HEK293T (cell line): ENCODE results near the gene PPP2R1B.

ENCODE experiments used
- CTCF ChIA-PET: fragments of 350-600 bp; formaldehyde crosslinking; extraction: SDS; loops from one replicate; lab custom pipeline; 2021; ENCODE audit warnings: antibody characterized with exemption, inconsistent platforms; lab: Yijun Ruan, JAX
- POLR2A ChIA-PET: fragments of 350-600 bp; formaldehyde crosslinking; extraction: SDS; loops from one replicate; lab custom pipeline; 2020; ENCODE audit warnings: antibody characterized with exemption, inconsistent platforms; lab: Yijun Ruan, JAX
- DNase-seq: peaks from one replicate; pipeline ENCODE4 v3.0.0; 2012; ENCODE audit warnings: mixed read lengths; ENCODE audit errors: extremely low spot score
- ARNT ChIP-seq: fragments of 450-650 bp; IDR thresholded peaks from 2 replicates; pipeline ENCODE4 v1.6.1; 2017; ENCODE audit warnings: mild to moderate bottlenecking
- BHLHE40 ChIP-seq: fragments of 450-650 bp; IDR thresholded peaks from 2 replicates; pipeline ENCODE4 v1.6.1; 2016; ENCODE audit warnings: mild to moderate bottlenecking, moderate library complexity, borderline replicate concordance
- CTBP1 ChIP-seq: fragments of 450-650 bp; IDR thresholded peaks from 2 replicates; pipeline ENCODE4 v1.6.1; 2016; ENCODE audit warnings: borderline replicate concordance
- ELF4 ChIP-seq: fragments of 450-650 bp; IDR thresholded peaks from 2 replicates; pipeline ENCODE4 v1.6.1; 2017; ENCODE audit warnings: antibody characterized with exemption
- FOXA1 ChIP-seq: fragments of 450-650 bp; IDR thresholded peaks from 2 replicates; pipeline ENCODE4 v1.6.1; 2016; ENCODE audit warnings: mild to moderate bottlenecking
- FOXK2 ChIP-seq: fragments of 450-650 bp; IDR thresholded peaks from 2 replicates; pipeline ENCODE4 v1.6.1; 2016; ENCODE audit warnings: mild to moderate bottlenecking
- FOXM1 ChIP-seq: fragments of 450-650 bp; IDR thresholded peaks from 2 replicates; pipeline ENCODE4 v1.6.1; 2017; ENCODE audit warnings: mild to moderate bottlenecking, borderline replicate concordance
- HDGF ChIP-seq: fragments of 450-650 bp; IDR thresholded peaks from 2 replicates; pipeline ENCODE4 v1.6.1; 2017; ENCODE audit warnings: antibody characterized with exemption, borderline replicate concordance
- L3MBTL2 ChIP-seq: fragments of 450-650 bp; conservative IDR thresholded peaks from 2 replicates; pipeline ENCODE4 v1.6.1; 2016; ENCODE audit warnings: mild to moderate bottlenecking
- LEF1 ChIP-seq: fragments of 450-650 bp; IDR thresholded peaks from 2 replicates; pipeline ENCODE4 v1.6.1; 2017; ENCODE audit warnings: mild to moderate bottlenecking, borderline replicate concordance
- NFRKB ChIP-seq: fragments of 450-650 bp; IDR thresholded peaks from 2 replicates; pipeline ENCODE4 v1.6.1; 2016; ENCODE audit warnings: mild to moderate bottlenecking, moderate library complexity
- PKNOX1 ChIP-seq: fragments of 450-650 bp; IDR thresholded peaks from 2 replicates; pipeline ENCODE4 v1.6.1; 2016
- SP1 ChIP-seq: fragments of 450-650 bp; IDR thresholded peaks from 2 replicates; pipeline ENCODE4 v1.6.1; 2017
- SUZ12 ChIP-seq: fragments of 450-650 bp; IDR thresholded peaks from 2 replicates; pipeline ENCODE4 v1.6.1; 2016; ENCODE audit warnings: mild to moderate bottlenecking
- TARDBP ChIP-seq: fragments of 450-650 bp; IDR thresholded peaks from 2 replicates; pipeline ENCODE4 v1.6.1; 2016
- ZNF384 ChIP-seq: fragments of 450-650 bp; IDR thresholded peaks from 2 replicates; pipeline ENCODE4 v1.6.1; 2016

Gene PPP2R1B

GRCh38 chr11:111694851-111695250 is 71.3 kb downstream of the PPP2R1B start:
- DNase-seq, result peak; percentile 10
- CTCF ChIA-PET, result interaction anchor here (0.8 kb wide), 1 partner anchor 16 kb away, joined by 8 read pairs; no protein-coding TSS in a partner anchor
- POLR2A ChIA-PET, result no interaction called here
- no peak for TF ChIP-seq SUZ12
- no peak for TF ChIP-seq TARDBP
- TF ChIP-seq PKNOX1, result peak; percentile 83

GRCh38 chr11:111693224-111693937 is 72.8 kb downstream of the PPP2R1B start:
- CTCF ChIA-PET, result interaction anchor here (0.6 kb wide), 2 partner anchors 9 to 161 kb away, joined by 3 to 7 read pairs; no protein-coding TSS in a partner anchor

GRCh38 chr11:111691741-111692140 is 74.4 kb downstream of the PPP2R1B start:
- ChIA-PET CTCF (interaction anchor here (0.6 kb wide), 1 partner anchor 654 kb away, joined by 3 read pairs; no protein-coding TSS in a partner anchor), POLR2A (no interaction called here)
- DNase-seq, result no peak
- TF ChIP-seq LEF1 (no peak), BHLHE40 (no peak), SP1 (no peak), FOXM1 (no peak), ELF4 (no peak), NFRKB (no peak), HDGF (no peak), FOXK2 (no peak)

More at GRCh38 chr11:111693224-111693937, 72.8 kb downstream of the PPP2R1B start:
- TF ChIP-seq FOXK2, result no peak
- TF ChIP-seq PKNOX1, result no peak
- no peak for TF ChIP-seq ZNF384
- TF ChIP-seq NFRKB, result no peak
- no peak for TF ChIP-seq SP1
- DNase-seq, result no peak
- POLR2A ChIA-PET, result no interaction called here

- no peak for TF ChIP-seq FOXM1
- no peak for TF ChIP-seq ARNT
- ChIA-PET POLR2A (no interaction called here), CTCF (no interaction called here)
- no peak for DNase-seq
Measured at GRCh38 chr11:111691176-111691575, 75.0 kb downstream of the PPP2R1B start.

GRCh38 chr11:111688013-111688412 is 78.2 kb downstream of the PPP2R1B start:
- CTCF ChIA-PET, result no interaction called here
- POLR2A ChIA-PET, result no interaction called here
- no peak for DNase-seq
- no peak for TF ChIP-seq FOXM1
- no peak for TF ChIP-seq ZNF384
- no peak for TF ChIP-seq SP1
- no peak for TF ChIP-seq BHLHE40
- TF ChIP-seq L3MBTL2, result no peak
- TF ChIP-seq SUZ12, result no peak
- no peak for TF ChIP-seq ELF4
- TF ChIP-seq NFRKB, result no peak
- no peak for TF ChIP-seq FOXK2
- no peak for TF ChIP-seq FOXA1
- TF ChIP-seq ARNT, result no peak
- TF ChIP-seq CTBP1, result no peak

- DNase-seq, result no peak
- no peak for TF ChIP-seq CTBP1
- TF ChIP-seq SUZ12, result no peak
- no peak for TF ChIP-seq FOXM1
- no peak for TF ChIP-seq LEF1
- no peak for TF ChIP-seq SP1
- no peak for TF ChIP-seq ELF4
- no peak for TF ChIP-seq NFRKB
- no peak for TF ChIP-seq FOXA1
- no peak for TF ChIP-seq HDGF
- no peak for TF ChIP-seq BHLHE40
- TF ChIP-seq ARNT, result no peak
- POLR2A ChIA-PET, result no interaction called here
- CTCF ChIA-PET, result interaction anchor here (0.6 to 0.7 kb wide), 3 partner anchors 9 to 93 kb away, joined by 3 read pairs; no protein-coding TSS in a partner anchor
Measured at GRCh38 chr11:111684251-111684650, 81.9 kb downstream of the PPP2R1B start.

GRCh38 chr11:111683806-111684205 is 82.4 kb downstream of the PPP2R1B start:
- no peak for DNase-seq
- CTCF ChIA-PET, result interaction anchor here (0.7 kb wide), 2 partner anchors 10 to 723 kb away, joined by 3 to 5 read pairs; no protein-coding TSS in a partner anchor
- TF ChIP-seq ELF4, result no peak
- no peak for TF ChIP-seq TARDBP
- TF ChIP-seq PKNOX1, result no peak
- TF ChIP-seq FOXK2, result no peak
- TF ChIP-seq ARNT, result no peak
- POLR2A ChIA-PET, result no interaction called here
